H1 (cell line): Measurements from ENCODE around the gene ZNF775. TPM values are rescaled to one million over a fixed set of nuclear protein-coding genes. Genes with fewer than 3 reads are reported as not detected.

Experiments
- GTF2F1 ChIP-seq: IDR thresholded peaks from 2 replicates; pipeline ENCODE4 v1.6.1; 2012; ENCODE audit warnings: low read depth, low read length, improper control_type of control experiment, borderline replicate concordance
- KDM1A ChIP-seq: fragments of 200-600, 300-600 bp; sonication (generic); IDR thresholded peaks from 2 replicates; pipeline ENCODE4 v1.7.1; 2016; ENCODE audit warnings: mild to moderate bottlenecking, low read length, borderline replicate concordance
- KDM4A ChIP-seq: IDR thresholded peaks from one replicate; pipeline ENCODE4 v1.7.1; 2012; ENCODE audit warnings: low read depth, mild to moderate bottlenecking, moderate library complexity, low read length, inconsistent platforms; ENCODE audit not compliant: severe bottlenecking
- RBBP5 ChIP-seq: IDR thresholded peaks from 2 replicates; pipeline ENCODE4 v1.7.1; 2012; ENCODE audit warnings: low read depth, mild to moderate bottlenecking, inconsistent platforms, low read length, moderate library complexity, borderline replicate concordance
- RFX5 ChIP-seq: IDR thresholded peaks from 2 replicates; pipeline ENCODE4 v1.6.1; 2011; ENCODE audit warnings: low read depth, low read length, improper control_type of control experiment, borderline replicate concordance
- SIRT6 ChIP-seq: IDR thresholded peaks from one replicate; pipeline ENCODE4 v1.7.1; 2012; ENCODE audit warnings: low read length, inconsistent platforms
- polyA plus RNA-seq, 7 experiments: library from polyadenylated mRNA; depleted of rRNA in 3 of 7; stranded (reverse) in 5 of 7; unstranded in 2 of 7; fragments of >200 nt in 5 of 7; fragments of 200-250 nt in 2 of 7; gene quantifications; 1 replicate in 5 of 7; 2 replicates in 1 of 7; 4 replicates in 1 of 7; pipeline versions ENCODE4 v1.2.1 to v1.2.3, GENCODE V29; 2011 to 2013; ENCODE audit warnings: missing spikeins in 2 of 7, mixed read lengths in 2 of 7
- total RNA-seq: library from RNA; stranded (reverse); fragmentation: NEBNext Ultra II Directional; extraction: Animal tissue kit (Norgen Biotek cat#: 25700); gene quantifications from 2 replicates; pipeline ENCODE4 v1.2.1, GENCODE V29; 2021
- TF ChIP-seq, protein P1 (sequence below), 3 experiments: IDR thresholded peaks; 1 replicate in 2 of 3; 2 replicates in 1 of 3; pipeline versions ENCODE4 v1.5.1 to v1.6.1; 2011; ENCODE audit warnings: low read length in 3 of 3, mild to moderate bottlenecking in 3 of 3, inconsistent platforms in 2 of 3, low read depth in 1 of 3, moderate library complexity in 1 of 3; ENCODE audit not compliant: insufficient read depth in 1 of 3; ENCODE audit errors: control extremely low read depth in 1 of 3
- TF ChIP-seq, protein P2 (sequence below): IDR thresholded peaks from 2 replicates; pipeline ENCODE4 v1.6.1; 2012; ENCODE audit warnings: low read length, inconsistent platforms

Gene ZNF775
- total and polyA plus RNA-seq, 2 of the 8 experiments (the other 6 are each of a cell fraction or from before 2014, with no cell fraction given) = 13.6 to 21.5 TPM

DNA sequence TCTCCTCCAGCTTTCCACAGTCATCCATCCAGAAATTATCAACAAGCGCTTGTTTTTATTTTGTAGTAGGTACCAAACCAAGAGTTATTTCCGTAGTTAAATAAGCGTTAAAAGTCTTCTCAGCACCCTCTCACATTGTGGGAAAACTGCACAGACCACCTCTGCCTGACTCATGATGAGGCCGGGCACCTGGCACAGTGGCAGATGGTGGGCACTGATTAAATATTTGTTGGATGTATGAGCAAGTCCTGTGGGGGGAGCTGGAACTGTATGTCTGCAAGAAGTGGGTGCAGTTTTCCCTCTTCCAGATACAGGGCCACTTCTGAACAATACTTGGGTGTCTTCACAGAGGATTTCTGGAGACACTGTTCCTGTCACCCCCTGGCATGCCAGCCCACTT, 15.8 kb upstream of the ZNF775 start (continued):
- no peak for TF ChIP-seq RBBP5
- TF ChIP-seq, protein P1, sequence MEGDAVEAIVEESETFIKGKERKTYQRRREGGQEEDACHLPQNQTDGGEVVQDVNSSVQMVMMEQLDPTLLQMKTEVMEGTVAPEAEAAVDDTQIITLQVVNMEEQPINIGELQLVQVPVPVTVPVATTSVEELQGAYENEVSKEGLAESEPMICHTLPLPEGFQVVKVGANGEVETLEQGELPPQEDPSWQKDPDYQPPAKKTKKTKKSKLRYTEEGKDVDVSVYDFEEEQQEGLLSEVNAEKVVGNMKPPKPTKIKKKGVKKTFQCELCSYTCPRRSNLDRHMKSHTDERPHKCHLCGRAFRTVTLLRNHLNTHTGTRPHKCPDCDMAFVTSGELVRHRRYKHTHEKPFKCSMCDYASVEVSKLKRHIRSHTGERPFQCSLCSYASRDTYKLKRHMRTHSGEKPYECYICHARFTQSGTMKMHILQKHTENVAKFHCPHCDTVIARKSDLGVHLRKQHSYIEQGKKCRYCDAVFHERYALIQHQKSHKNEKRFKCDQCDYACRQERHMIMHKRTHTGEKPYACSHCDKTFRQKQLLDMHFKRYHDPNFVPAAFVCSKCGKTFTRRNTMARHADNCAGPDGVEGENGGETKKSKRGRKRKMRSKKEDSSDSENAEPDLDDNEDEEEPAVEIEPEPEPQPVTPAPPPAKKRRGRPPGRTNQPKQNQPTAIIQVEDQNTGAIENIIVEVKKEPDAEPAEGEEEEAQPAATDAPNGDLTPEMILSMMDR (IDR thresholded peaks at IDR 0.05; ENCODE audit: control extremely low read depth in 1 of 3, insufficient read depth in 1 of 3, low read depth in 1 of 3, low read length in 3 of 3) = no peak
- TF ChIP-seq KDM4A = no peak
- no peak for TF ChIP-seq SIRT6
- no peak for TF ChIP-seq RFX5
- no peak for TF ChIP-seq GTF2F1
- TF ChIP-seq KDM1A = no peak
- TF ChIP-seq, protein P2, sequence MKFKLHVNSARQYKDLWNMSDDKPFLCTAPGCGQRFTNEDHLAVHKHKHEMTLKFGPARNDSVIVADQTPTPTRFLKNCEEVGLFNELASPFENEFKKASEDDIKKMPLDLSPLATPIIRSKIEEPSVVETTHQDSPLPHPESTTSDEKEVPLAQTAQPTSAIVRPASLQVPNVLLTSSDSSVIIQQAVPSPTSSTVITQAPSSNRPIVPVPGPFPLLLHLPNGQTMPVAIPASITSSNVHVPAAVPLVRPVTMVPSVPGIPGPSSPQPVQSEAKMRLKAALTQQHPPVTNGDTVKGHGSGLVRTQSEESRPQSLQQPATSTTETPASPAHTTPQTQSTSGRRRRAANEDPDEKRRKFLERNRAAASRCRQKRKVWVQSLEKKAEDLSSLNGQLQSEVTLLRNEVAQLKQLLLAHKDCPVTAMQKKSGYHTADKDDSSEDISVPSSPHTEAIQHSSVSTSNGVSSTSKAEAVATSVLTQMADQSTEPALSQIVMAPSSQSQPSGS = no peak
